ENCODE measurements around the gene CA14.
A peak's percentile ranks its signal among the peaks of the same experiment; 100 is the strongest.
"Not testable (repeated sequence)": the region's sequence is repeated elsewhere in the genome, so short reads cannot be mapped to it uniquely, and the experiment has no call there.

Gene CA14

GRCh38 chr1:150257624-150258585 lies at the start of gene CA14:
CA14 (plus strand) TSS chr1:150257774; CDS start chr1:150258129, 355 bp downstream.
- DNase-seq = no peak

GRCh38 chr1:150208460-150208859 lies 49.1 kb upstream of the CA14 start:
- not testable (repeated sequence) for DNase-seq

GRCh38 chr1:150210091-150210490 lies 47.5 kb upstream of the CA14 start:
- no peak for DNase-seq

GRCh38 chr1:150210706-150211105 lies 46.9 kb upstream of the CA14 start:
- DNase-seq = no peak

- no peak for DNase-seq
These were observed 45.5 kb upstream of the CA14 start for GRCh38 chr1:150212070-150212469.

- DNase-seq = peak; percentile 88 to 95
These were observed 44.1 kb upstream of the CA14 start for GRCh38 chr1:150213170-150214098.

- DNase-seq = not testable (repeated sequence)
These were observed 43.3 kb upstream of the CA14 start for GRCh38 chr1:150214099-150214756.

- DNase-seq = not testable (repeated sequence)
These were observed 41.7 kb upstream of the CA14 start for GRCh38 chr1:150215855-150216254.

GRCh38 chr1:150221552-150221951 lies 36.0 kb upstream of the CA14 start:
- no peak for DNase-seq

- DNase-seq = no peak
These were observed 32.6 kb upstream of the CA14 start for GRCh38 chr1:150224983-150225382.

GRCh38 chr1:150225546-150225945 lies 32.0 kb upstream of the CA14 start:
- no peak for DNase-seq

GRCh38 chr1:150226486-150226885 lies 31.1 kb upstream of the CA14 start:
- DNase-seq = no peak

GRCh38 chr1:150227228-150227627 lies 30.3 kb upstream of the CA14 start:
- DNase-seq = no peak

GRCh38 chr1:150228246-150228645 lies 29.3 kb upstream of the CA14 start:
- DNase-seq = not testable (repeated sequence)

GRCh38 chr1:150232921-150233320 lies 24.7 kb upstream of the CA14 start:
- DNase-seq = not testable (repeated sequence)

- DNase-seq = no peak
These were observed 23.9 kb upstream of the CA14 start for GRCh38 chr1:150233359-150234308.

- no peak for DNase-seq
These were observed 23.3 kb upstream of the CA14 start for GRCh38 chr1:150234309-150234565.

- DNase-seq = peak; percentile 70 to 76
These were observed 22.8 kb upstream of the CA14 start for GRCh38 chr1:150234566-150235293.

- no peak for DNase-seq
These were observed 22.2 kb upstream of the CA14 start for GRCh38 chr1:150235294-150235851.

- DNase-seq = peak; percentile 100
These were observed 21.5 kb upstream of the CA14 start, which contains the start of gene ANP32E for GRCh38 chr1:150235852-150236613. ANP32E (minus strand) TSS chr1:150236112; CDS start chr1:150235786, 326 bp downstream.
